Mesenchymal stem cell (in vitro differentiated cells and primary cell): ENCODE results near the gene SLCO2A1. TPM values are rescaled to one million over a fixed set of nuclear protein-coding genes. Genes with fewer than 3 reads are reported as not detected.
A peak's percentile ranks its signal among the peaks of the same experiment; 100 is the strongest.

ENCODE experiments used
- DNase-seq: peaks from one replicate; pipeline ENCODE4 v3.0.0-alpha.2; 2013
- H2AFZ ChIP-seq: one replicate; pipeline ENCODE4 v1.6.1; 2013; ENCODE audit warnings: low read depth, mild to moderate bottlenecking, control low read depth, inconsistent platforms, low read length, moderate library complexity
- H2AK5ac ChIP-seq: 2 replicates; pipeline ENCODE4 v1.6.1; 2013; ENCODE audit warnings: low read length, moderate library complexity, mild to moderate bottlenecking, inconsistent platforms; ENCODE audit not compliant: severe bottlenecking
- H2BK120ac ChIP-seq: one replicate; pipeline ENCODE4 v1.6.1; 2013; ENCODE audit warnings: low read depth, mild to moderate bottlenecking, inconsistent platforms, low read length, moderate library complexity
- H2BK12ac ChIP-seq, 2 experiments: one replicate each; pipeline ENCODE4 v1.6.1; 2013; ENCODE audit warnings: inconsistent platforms in 2 of 2, low read length in 2 of 2, mild to moderate bottlenecking in 2 of 2, moderate library complexity in 2 of 2, control low read depth in 1 of 2
- H2BK15ac ChIP-seq: one replicate; pipeline ENCODE4 v1.6.1; 2013; ENCODE audit warnings: mild to moderate bottlenecking, low read depth, inconsistent platforms; ENCODE audit not compliant: poor library complexity, severe bottlenecking
- H2BK5ac ChIP-seq: 2 replicates; pipeline ENCODE4 v1.6.1; 2013; ENCODE audit warnings: low read depth, mild to moderate bottlenecking, low read length, control low read depth, inconsistent platforms; ENCODE audit not compliant: poor library complexity, severe bottlenecking
- H3K14ac ChIP-seq, 2 experiments: one replicate each; pipeline ENCODE4 v1.6.1; 2013; ENCODE audit warnings: inconsistent platforms in 2 of 2, low read length in 2 of 2, control low read depth in 1 of 2, mild to moderate bottlenecking in 1 of 2, moderate library complexity in 1 of 2
- H3K18ac ChIP-seq, 2 experiments: one replicate each; pipeline ENCODE4 v1.6.1; 2013; ENCODE audit warnings: inconsistent platforms in 2 of 2, low read length in 2 of 2, control low read depth in 1 of 2, low read depth in 1 of 2, mild to moderate bottlenecking in 1 of 2
- H3K23ac ChIP-seq, 2 experiments: one replicate each; pipeline ENCODE4 v1.6.1; 2013; ENCODE audit warnings: inconsistent platforms in 2 of 2, low read length in 2 of 2, mild to moderate bottlenecking in 2 of 2, moderate library complexity in 2 of 2, control low read depth in 1 of 2
- H3K27ac ChIP-seq: 2 replicates; pipeline ENCODE4 v1.5.1; 2013; ENCODE audit warnings: mild to moderate bottlenecking, moderate library complexity, low read length, control low read depth, inconsistent platforms; ENCODE audit not compliant: poor library complexity, severe bottlenecking
- H3K27me3 ChIP-seq, 2 experiments: 2 replicates each; pipeline versions ENCODE4 v1.6.1 to v1.7.0; 2013; ENCODE audit warnings: low read length in 2 of 2, mild to moderate bottlenecking in 2 of 2, moderate library complexity in 2 of 2, control low read depth in 1 of 2, inconsistent platforms in 1 of 2; ENCODE audit not compliant: control insufficient read depth in 1 of 2, insufficient read depth in 1 of 2
- H3K36me3 ChIP-seq, 2 experiments: 2 replicates each; pipeline versions ENCODE4 v1.6.1 to v1.7.0; 2013; ENCODE audit warnings: low read length in 2 of 2, control low read depth in 1 of 2, inconsistent platforms in 1 of 2, low read depth in 1 of 2, mild to moderate bottlenecking in 1 of 2; ENCODE audit not compliant: insufficient read depth in 2 of 2, control insufficient read depth in 1 of 2
- H3K4ac ChIP-seq, 2 experiments: one replicate each; pipeline ENCODE4 v1.6.1; 2013; ENCODE audit warnings: inconsistent platforms in 2 of 2, low read length in 2 of 2, mild to moderate bottlenecking in 2 of 2, moderate library complexity in 2 of 2, control low read depth in 1 of 2, low read depth in 1 of 2
- H3K4me1 ChIP-seq: 2 replicates; pipeline ENCODE4 v1.6.1; 2013; ENCODE audit warnings: low read depth, low read length, control low read depth; ENCODE audit not compliant: control insufficient read depth, insufficient read depth
- H3K4me2 ChIP-seq: 2 replicates; pipeline ENCODE4 v1.6.1; 2013; ENCODE audit warnings: low read length, mild to moderate bottlenecking, inconsistent platforms; ENCODE audit not compliant: poor library complexity, severe bottlenecking
- H3K4me3 ChIP-seq, 2 experiments: 2 replicates each; pipeline versions ENCODE4 v1.5.1 to v1.7.0; 2013; ENCODE audit warnings: low read length in 2 of 2, mild to moderate bottlenecking in 2 of 2, control low read depth in 1 of 2, low read depth in 1 of 2; ENCODE audit not compliant: insufficient read depth in 1 of 2
- H3K79me1 ChIP-seq: replicated peaks from 2 replicates; pipeline ENCODE4 v1.6.1; 2013; ENCODE audit warnings: mild to moderate bottlenecking, control low read depth, low read length, inconsistent platforms; ENCODE audit not compliant: poor library complexity, severe bottlenecking
- H3K9ac ChIP-seq: 2 replicates; pipeline ENCODE4 v1.7.0; 2013; ENCODE audit warnings: mild to moderate bottlenecking, low read length, moderate library complexity
- H3K9me3 ChIP-seq: 2 replicates; pipeline ENCODE4 v1.7.0; 2013; ENCODE audit warnings: mild to moderate bottlenecking, low read length; ENCODE audit not compliant: control insufficient read depth
- H4K8ac ChIP-seq: one replicate; pipeline ENCODE4 v1.6.1; 2013; ENCODE audit warnings: inconsistent platforms, mild to moderate bottlenecking, low read length, moderate library complexity
- H4K91ac ChIP-seq: one replicate; pipeline ENCODE4 v1.6.1; 2013; ENCODE audit warnings: mild to moderate bottlenecking, low read length, inconsistent platforms
- WGBS: methylation state at CpG from one replicate; pipeline ENCODE4 v1.1.7; 2013; ENCODE audit warnings: mixed read lengths; 5-methylcytosine and 5-hydroxymethylcytosine counted together
- polyA plus RNA-seq, 2 experiments: library from polyadenylated mRNA; stranded (reverse); fragments of 200-250 nt; gene quantifications; one replicate each; pipeline ENCODE4 v1.2.3, GENCODE V29; 2013

The SLCO2A1 gene
- 1.2 TPM for polyA plus RNA-seq (2013, experiment 1 of 2)
- 1.4 TPM for polyA plus RNA-seq (2013, experiment 2 of 2)

DNA sequence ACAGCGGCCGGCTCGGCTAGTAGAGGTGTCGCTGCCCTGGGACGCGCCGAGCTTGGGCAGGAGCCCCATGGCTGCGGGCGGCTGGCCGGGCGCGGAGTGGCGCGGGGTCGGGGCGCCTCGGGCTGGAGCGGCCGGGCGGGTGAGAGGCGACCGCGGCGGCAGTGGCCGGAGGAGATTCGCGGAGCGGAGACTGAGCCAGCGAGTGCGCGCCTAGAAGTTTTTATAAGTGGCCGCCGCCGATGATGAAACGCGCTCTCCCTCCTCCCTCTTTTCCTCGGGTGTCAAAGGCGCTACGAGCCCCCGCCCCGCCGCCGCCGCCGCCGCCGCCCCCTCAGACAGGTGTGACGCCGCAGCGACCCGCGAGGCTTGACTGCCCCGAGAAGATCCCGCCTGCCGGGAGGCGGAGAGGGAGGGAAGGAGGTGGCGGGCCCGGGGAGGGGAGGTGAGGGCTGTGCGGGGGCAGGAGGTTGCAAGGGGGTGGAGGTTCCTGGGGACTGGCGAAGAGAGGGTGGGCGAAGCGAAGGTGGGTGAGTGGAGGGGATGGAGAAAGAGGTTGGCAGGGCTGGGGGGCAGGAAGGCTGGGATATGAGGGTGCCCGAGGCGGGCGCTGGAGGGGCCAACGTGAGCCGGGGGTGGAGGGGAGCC, at the start of gene SLCO2A1:
SLCO2A1 (minus strand) TSS at position 192 of the 645 bp plus-strand sequence; CDS start at position 69, 123 bp downstream.
- Histone ChIP-seq H3K14ac (peak within 1 kb of the TSS in 1 of 2 experiments; percentile 61), H3K9ac (peak within 1 kb of the TSS; percentile 61), H3K23ac (peak within 1 kb of the TSS in 1 of 2 experiments; percentile 83), H3K4me2 (peak within 1 kb of the TSS; percentile 99), H2AK5ac (no peak within 1 kb of the TSS), H2BK12ac (no peak within 1 kb of the TSS), H2BK5ac (no peak within 1 kb of the TSS), H4K8ac (no peak within 1 kb of the TSS), H3K4ac (no peak within 1 kb of the TSS), H2BK15ac (no peak within 1 kb of the TSS), H3K4me1 (peaks cover 15% of the 10 kb centered on the region), H3K36me3 (no peaks in the 10 kb centered on the region), H2AFZ (no peak within 1 kb of the TSS), H4K91ac (no peak within 1 kb of the TSS), H2BK120ac (no peak within 1 kb of the TSS), H3K27ac (no peak within 1 kb of the TSS), H3K18ac (peak within 1 kb of the TSS in 1 of 2 experiments; percentile 18), H3K79me1 (no peaks in the 10 kb centered on the region), H3K4me3 (peak within 1 kb of the TSS; percentile 58 to 75), H3K27me3 (peaks cover 24 to 48% of the 10 kb centered on the region in 2 experiments), H3K9me3 (no peaks in the 10 kb centered on the region)
- DNase-seq: peak; percentile 27
- 2% methylated on average over 44 of the region's 67 CpGs for WGBS

DNA sequence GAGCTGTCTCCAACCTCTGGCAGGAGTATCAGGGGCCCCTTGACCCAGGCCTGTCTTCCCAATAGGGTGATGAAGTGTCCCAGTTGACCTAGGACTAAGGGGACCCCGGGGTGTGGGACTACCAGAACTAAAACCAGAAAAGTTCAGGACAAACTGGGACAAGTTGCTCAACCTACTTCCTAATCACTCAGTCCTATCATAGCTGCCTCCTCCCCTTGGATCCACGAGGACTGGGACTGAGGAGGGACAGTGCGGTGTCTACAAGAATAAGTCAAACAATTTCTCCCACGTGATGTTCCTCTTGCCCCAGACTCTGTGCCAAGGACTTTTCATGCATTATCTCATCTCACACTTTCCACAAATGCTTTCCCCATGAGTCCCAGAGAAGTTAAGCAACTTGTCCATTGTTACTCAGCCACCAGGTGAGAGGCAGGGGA, 49.4 kb upstream of the SLCO2A1 start:
- peaks cover 0 to 5% of the 10 kb centered on the region in 2 experiments for H3K27me3 ChIP-seq
- no peaks in the 10 kb centered on the region for H3K36me3 ChIP-seq
- no peak overlapping the region for H2AFZ ChIP-seq
- no peak overlapping the region for H3K18ac ChIP-seq
- no peaks in the 10 kb centered on the region for H3K4me1 ChIP-seq
- H2BK12ac ChIP-seq: no peak overlapping the region
- H3K27ac ChIP-seq: no peak overlapping the region
- DNase-seq: no peak
- no peak overlapping the region for H3K23ac ChIP-seq
- H3K9me3 ChIP-seq: peaks cover 24% of the 10 kb centered on the region
- no peak overlapping the region for H2BK15ac ChIP-seq
- no peak overlapping the region for H2BK5ac ChIP-seq
- peak overlapping the region; percentile 84 for H3K9ac ChIP-seq
- H4K91ac ChIP-seq: no peak overlapping the region
- no peak overlapping the region for H2BK120ac ChIP-seq
- no peak overlapping the region for H3K14ac ChIP-seq
- H3K79me1 ChIP-seq: no peaks in the 10 kb centered on the region
- H2AK5ac ChIP-seq: no peak overlapping the region
- no peak overlapping the region for H4K8ac ChIP-seq
- peak overlapping the region in 1 of 2 experiments; percentile 57 for H3K4me3 ChIP-seq
- H3K4me2 ChIP-seq: no peak overlapping the region
- 64% methylated on average over 4 of the region's 4 CpGs for WGBS
- no peak overlapping the region for H3K4ac ChIP-seq

DNA sequence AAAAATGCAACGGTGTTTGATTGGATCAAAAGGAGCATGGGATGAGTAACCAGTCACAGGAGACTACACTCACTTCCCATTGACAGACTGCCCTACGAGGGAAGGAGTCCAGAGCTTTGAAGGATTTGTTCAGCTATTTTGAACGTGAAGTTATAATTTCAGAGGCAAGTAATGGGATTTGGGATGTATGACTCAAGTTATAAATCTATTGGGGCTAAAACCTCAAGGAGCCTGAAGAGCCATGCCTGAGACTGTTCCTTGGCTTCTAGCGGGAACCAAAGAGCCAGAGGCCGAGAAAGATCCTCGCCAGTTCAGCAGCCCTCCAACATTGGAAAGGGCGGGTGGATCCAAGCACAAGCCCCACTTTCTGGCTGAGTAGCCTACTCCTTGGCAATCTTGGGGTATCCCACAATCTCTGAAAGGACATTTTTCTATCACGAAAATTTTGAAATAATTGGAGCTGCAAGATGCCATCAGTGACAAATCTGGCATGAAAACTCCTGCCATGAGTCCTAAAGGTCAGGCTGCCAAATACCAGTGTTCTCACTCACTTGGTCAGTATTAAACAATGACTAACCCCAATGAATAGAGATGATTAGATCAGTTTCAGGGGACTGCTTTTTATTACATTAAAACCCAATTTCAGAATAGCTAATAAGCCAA, 48.6 kb upstream of the SLCO2A1 start:
- no peak overlapping the region for H2AK5ac ChIP-seq

DNA sequence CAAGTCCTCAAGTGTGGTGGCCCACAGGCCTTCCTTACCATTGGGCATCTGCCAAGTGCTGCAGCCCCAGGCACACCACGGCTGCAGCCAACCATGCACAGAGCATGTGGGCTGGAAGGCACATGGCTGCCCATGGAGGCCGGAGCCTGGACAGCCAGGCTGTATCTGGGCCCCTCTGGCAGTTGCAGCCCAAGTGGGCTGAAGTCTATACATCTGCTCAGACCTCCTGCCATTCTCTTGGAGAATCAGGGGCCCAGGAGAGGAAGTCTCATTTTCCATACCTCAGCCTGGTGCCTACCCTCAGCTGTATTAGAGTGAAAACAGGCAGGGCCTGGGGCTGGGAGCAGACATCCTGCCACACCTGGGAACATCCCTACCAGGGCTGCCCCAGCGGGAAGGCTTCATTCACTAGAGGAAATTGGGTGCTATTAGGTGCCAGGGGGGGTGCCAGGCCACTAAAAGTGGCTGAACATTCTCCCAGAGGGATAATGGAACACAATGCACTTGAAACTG, 48.0 kb upstream of the SLCO2A1 start:
- Histone ChIP-seq H3K4me2 (no peak overlapping the region), H2BK12ac (no peak overlapping the region), H3K4ac (no peak overlapping the region), H2AK5ac (no peak overlapping the region), H2BK15ac (no peak overlapping the region), H3K27ac (no peak overlapping the region), H3K23ac (no peak overlapping the region), H4K8ac (no peak overlapping the region), H3K9ac (peak overlapping the region; percentile 84), H2AFZ (no peak overlapping the region), H3K4me3 (no peak overlapping the region), H2BK5ac (no peak overlapping the region), H3K14ac (no peak overlapping the region), H3K4me1 (no peaks in the 10 kb centered on the region), H3K79me1 (no peaks in the 10 kb centered on the region), H3K27me3 (no peaks in the 10 kb centered on the region), H2BK120ac (no peak overlapping the region), H4K91ac (no peak overlapping the region), H3K18ac (no peak overlapping the region), H3K36me3 (no peaks in the 10 kb centered on the region), H3K9me3 (peaks cover 24% of the 10 kb centered on the region)
- 70% methylated on average over 3 of the region's 3 CpGs for WGBS
- DNase-seq: no peak

More for the DNA sequence above, 48.6 kb upstream of the SLCO2A1 start:
- Histone ChIP-seq H2BK5ac (no peak overlapping the region), H4K8ac (no peak overlapping the region), H3K9me3 (peaks cover 24% of the 10 kb centered on the region), H3K4me1 (no peaks in the 10 kb centered on the region), H3K27me3 (no peaks in the 10 kb centered on the region), H3K9ac (peak overlapping the region; percentile 84), H3K4me3 (no peak overlapping the region), H3K18ac (no peak overlapping the region), H3K79me1 (no peaks in the 10 kb centered on the region), H4K91ac (no peak overlapping the region), H3K27ac (no peak overlapping the region), H2BK12ac (no peak overlapping the region), H3K14ac (no peak overlapping the region), H2AFZ (no peak overlapping the region), H3K4me2 (no peak overlapping the region), H2BK15ac (no peak overlapping the region), H3K23ac (no peak overlapping the region), H3K36me3 (no peaks in the 10 kb centered on the region), H2BK120ac (no peak overlapping the region), H3K4ac (no peak overlapping the region)
- WGBS: 79% methylated on average over 8 of the region's 8 CpGs
- DNase-seq: no peak
